ENCODE data around the gene ACKR4. TPM values are rescaled to one million over a fixed set of nuclear protein-coding genes. Genes with fewer than 3 reads are reported as not detected.
"Not testable (repeated sequence)": the region's sequence is repeated elsewhere in the genome, so short reads cannot be mapped to it uniquely, and the experiment has no call there.

ACKR4 gene
- total and polyA plus RNA-seq, 2 donors (not counting 3 experiments of a cell fraction or from before 2014, with no cell fraction given) = 3.2 to 14.3 TPM

- DNase-seq (ENCODE audit: low read depth, low spot score) = no peak
- intact Hi-C loops (cut with micrococcal nuclease) = no loop called here
These were observed 9.0 kb downstream of the ACKR4 start for GRCh38 chr3:132606085-132606484.

DNA sequence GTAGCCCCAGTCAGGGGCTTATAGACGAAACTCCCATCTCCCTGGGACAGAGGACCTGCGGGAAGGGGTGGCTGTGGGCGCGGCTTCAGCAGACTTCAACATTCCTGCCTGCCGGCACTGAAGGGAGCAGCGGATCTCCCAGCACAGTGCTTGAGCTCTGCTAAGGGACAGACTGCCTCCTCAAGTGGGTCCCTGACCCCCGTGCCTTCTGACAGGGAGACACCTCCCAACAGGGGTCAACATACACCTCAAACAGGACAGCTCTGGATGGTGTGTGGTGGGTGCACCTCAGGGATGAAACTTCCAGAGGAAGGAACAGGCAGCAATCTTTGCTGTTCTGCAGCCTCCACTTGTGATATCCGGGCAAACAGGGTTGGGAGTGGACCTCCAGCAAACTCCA is 9.6 kb downstream of the ACKR4 start:
- H2AFZ ChIP-seq (ENCODE audit: low read depth, low read length); H3K4me2 ChIP-seq (ENCODE audit: insufficient read depth, low read length); FAIRE-seq; H4K20me1 ChIP-seq (replicated peaks; ENCODE audit: control insufficient read depth, extremely low read depth, insufficient read depth, low read length); H3K4me1 ChIP-seq (ENCODE audit: control insufficient read depth, extremely low read depth, insufficient read depth, low read length); DNase-seq (ENCODE audit: low read depth, low spot score); H3K79me2 ChIP-seq (ENCODE audit: control insufficient read depth, insufficient read depth, low read length); H3K27me3 ChIP-seq (ENCODE audit: control insufficient read depth in 2 of 2, insufficient read depth in 2 of 2, low read length in 2 of 2); BruUV-seq (replicated peaks); H3K36me3 ChIP-seq (ENCODE audit: control insufficient read depth in 2 of 2, extremely low read depth in 1 of 2, insufficient read depth in 2 of 2, low read length in 2 of 2); dilution Hi-C loops (cut with MboI; ENCODE audit: extremely low pct_ligation_motif_present, low sequenced_read_pairs); intact Hi-C loops (cut with micrococcal nuclease); H3K9ac ChIP-seq (replicated peaks; ENCODE audit: extremely low read depth, insufficient read depth, low read length); H3K4me3 ChIP-seq (replicated peaks in 1 of 3; ENCODE audit: insufficient read depth in 1 of 3, low read depth in 1 of 3, low read length in 3 of 3); H3K9me3 ChIP-seq (replicated peaks; ENCODE audit: control insufficient read depth, insufficient read depth, low read length); POLR2A ChIA-PET; H3K9me1 ChIP-seq (replicated peaks; ENCODE audit: control insufficient read depth, extremely low read depth, insufficient read depth, low read length); H3K27ac ChIP-seq (ENCODE audit: insufficient read depth, low read depth, low read length): not testable (repeated sequence)
- CTCF ChIA-PET = interaction anchor here (1.0 kb wide), 1 partner anchor 12 kb away, joined by 3 read pairs; no protein-coding TSS in a partner anchor

More at GRCh38 chr3:132606085-132606484, 9.0 kb downstream of the ACKR4 start:
- TF ChIP-seq JUN (IDR thresholded peaks at IDR 0.05; ENCODE audit: borderline replicate concordance, insufficient read depth, insufficient read length, low read depth) = no peak
- no peak for TF ChIP-seq EZH2 (IDR thresholded peaks at IDR 0.05; ENCODE audit: borderline replicate concordance, low read depth, low read length, severe bottlenecking)
- TF ChIP-seq GATA2 (IDR thresholded peaks at IDR 0.05; ENCODE audit: insufficient read depth, insufficient read length, low read depth, low read length) = no peak
- TF ChIP-seq POLR2A (IDR thresholded peaks at IDR 0.05; ENCODE audit: low read depth, low read length) = no peak
- no peak for TF ChIP-seq POLR2AphosphoS5 (IDR thresholded peaks at IDR 0.05; ENCODE audit: insufficient read depth, low read depth, low read length)
- no peak for TF ChIP-seq MYC (IDR thresholded peaks at IDR 0.05; ENCODE audit: low read depth, low read length)
- no peak for TF ChIP-seq FOS (IDR thresholded peaks at IDR 0.05; ENCODE audit: borderline replicate concordance, insufficient read depth, low read length)
- TF ChIP-seq, protein P1, sequence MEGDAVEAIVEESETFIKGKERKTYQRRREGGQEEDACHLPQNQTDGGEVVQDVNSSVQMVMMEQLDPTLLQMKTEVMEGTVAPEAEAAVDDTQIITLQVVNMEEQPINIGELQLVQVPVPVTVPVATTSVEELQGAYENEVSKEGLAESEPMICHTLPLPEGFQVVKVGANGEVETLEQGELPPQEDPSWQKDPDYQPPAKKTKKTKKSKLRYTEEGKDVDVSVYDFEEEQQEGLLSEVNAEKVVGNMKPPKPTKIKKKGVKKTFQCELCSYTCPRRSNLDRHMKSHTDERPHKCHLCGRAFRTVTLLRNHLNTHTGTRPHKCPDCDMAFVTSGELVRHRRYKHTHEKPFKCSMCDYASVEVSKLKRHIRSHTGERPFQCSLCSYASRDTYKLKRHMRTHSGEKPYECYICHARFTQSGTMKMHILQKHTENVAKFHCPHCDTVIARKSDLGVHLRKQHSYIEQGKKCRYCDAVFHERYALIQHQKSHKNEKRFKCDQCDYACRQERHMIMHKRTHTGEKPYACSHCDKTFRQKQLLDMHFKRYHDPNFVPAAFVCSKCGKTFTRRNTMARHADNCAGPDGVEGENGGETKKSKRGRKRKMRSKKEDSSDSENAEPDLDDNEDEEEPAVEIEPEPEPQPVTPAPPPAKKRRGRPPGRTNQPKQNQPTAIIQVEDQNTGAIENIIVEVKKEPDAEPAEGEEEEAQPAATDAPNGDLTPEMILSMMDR (IDR thresholded peaks at IDR 0.05; ENCODE audit: extremely low read depth in 1 of 2, insufficient read depth in 1 of 2, low read depth in 1 of 2, low read length in 2 of 2) = no peak
- no peak for TF ChIP-seq MAX (IDR thresholded peaks at IDR 0.05; ENCODE audit: insufficient read depth, insufficient read length)
- Histone ChIP-seq H3K4me1 (ENCODE audit: control insufficient read depth, extremely low read depth, insufficient read depth, low read length) (no peaks in the 10 kb centered on the region), H2AFZ (ENCODE audit: low read depth, low read length) (no peak overlapping the region), H3K27me3 (ENCODE audit: control insufficient read depth in 2 of 2, insufficient read depth in 2 of 2, low read length in 2 of 2) (no peaks in the 10 kb centered on the region), H3K79me2 (ENCODE audit: control insufficient read depth, insufficient read depth, low read length) (no peaks in the 10 kb centered on the region), H3K9me1 (replicated peaks; ENCODE audit: control insufficient read depth, extremely low read depth, insufficient read depth, low read length) (no peaks in the 10 kb centered on the region), H3K9me3 (replicated peaks; ENCODE audit: control insufficient read depth, insufficient read depth, low read length) (no peaks in the 10 kb centered on the region), H4K20me1 (replicated peaks; ENCODE audit: control insufficient read depth, extremely low read depth, insufficient read depth, low read length) (no peaks in the 10 kb centered on the region), H3K4me2 (ENCODE audit: insufficient read depth, low read length) (no peak overlapping the region), H3K4me3 (replicated peaks in 1 of 3; ENCODE audit: insufficient read depth in 1 of 3, low read depth in 1 of 3, low read length in 3 of 3) (no peak overlapping the region), H3K27ac (ENCODE audit: insufficient read depth, low read depth, low read length) (no peak overlapping the region), H3K9ac (replicated peaks; ENCODE audit: extremely low read depth, insufficient read depth, low read length) (no peak overlapping the region), H3K36me3 (ENCODE audit: control insufficient read depth in 2 of 2, extremely low read depth in 1 of 2, insufficient read depth in 2 of 2, low read length in 2 of 2) (no peaks in the 10 kb centered on the region)
- no peak for FAIRE-seq
- POLR2A ChIA-PET = no interaction called here
- dilution Hi-C loops (cut with MboI; ENCODE audit: extremely low pct_ligation_motif_present, low sequenced_read_pairs) = no loop called here
- CTCF ChIA-PET = interaction anchor here (1.0 kb wide), 1 partner anchor 11 kb away, joined by 3 read pairs; no protein-coding TSS in a partner anchor
- no TSS peak for BruUV-seq (replicated peaks)

- BruUV-seq (replicated peaks) = not testable (repeated sequence)
These were observed 18.2 kb downstream of the ACKR4 start for GRCh38 chr3:132615301-132615700.

More at GRCh38 chr3:132615301-132615700, 18.2 kb downstream of the ACKR4 start:
- H3K27me3 ChIP-seq (ENCODE audit: control insufficient read depth in 2 of 2, insufficient read depth in 2 of 2, low read length in 2 of 2); H3K36me3 ChIP-seq (ENCODE audit: control insufficient read depth in 2 of 2, extremely low read depth in 1 of 2, insufficient read depth in 2 of 2, low read length in 2 of 2); H3K9me1 ChIP-seq (replicated peaks; ENCODE audit: control insufficient read depth, extremely low read depth, insufficient read depth, low read length); DNase-seq (ENCODE audit: low read depth, low spot score); H3K9me3 ChIP-seq (replicated peaks; ENCODE audit: control insufficient read depth, insufficient read depth, low read length); POLR2A ChIA-PET; H3K4me2 ChIP-seq (ENCODE audit: insufficient read depth, low read length); H3K4me1 ChIP-seq (ENCODE audit: control insufficient read depth, extremely low read depth, insufficient read depth, low read length); H3K4me3 ChIP-seq (replicated peaks in 1 of 3; ENCODE audit: insufficient read depth in 1 of 3, low read depth in 1 of 3, low read length in 3 of 3); CTCF ChIA-PET; H2AFZ ChIP-seq (ENCODE audit: low read depth, low read length); H4K20me1 ChIP-seq (replicated peaks; ENCODE audit: control insufficient read depth, extremely low read depth, insufficient read depth, low read length); H3K9ac ChIP-seq (replicated peaks; ENCODE audit: extremely low read depth, insufficient read depth, low read length); H3K79me2 ChIP-seq (ENCODE audit: control insufficient read depth, insufficient read depth, low read length); intact Hi-C loops (cut with micrococcal nuclease); dilution Hi-C loops (cut with MboI; ENCODE audit: extremely low pct_ligation_motif_present, low sequenced_read_pairs); FAIRE-seq; H3K27ac ChIP-seq (ENCODE audit: insufficient read depth, low read depth, low read length): not testable (repeated sequence)
